ENCODE data around the gene PTPN20.

The PTPN20 gene

DNA sequence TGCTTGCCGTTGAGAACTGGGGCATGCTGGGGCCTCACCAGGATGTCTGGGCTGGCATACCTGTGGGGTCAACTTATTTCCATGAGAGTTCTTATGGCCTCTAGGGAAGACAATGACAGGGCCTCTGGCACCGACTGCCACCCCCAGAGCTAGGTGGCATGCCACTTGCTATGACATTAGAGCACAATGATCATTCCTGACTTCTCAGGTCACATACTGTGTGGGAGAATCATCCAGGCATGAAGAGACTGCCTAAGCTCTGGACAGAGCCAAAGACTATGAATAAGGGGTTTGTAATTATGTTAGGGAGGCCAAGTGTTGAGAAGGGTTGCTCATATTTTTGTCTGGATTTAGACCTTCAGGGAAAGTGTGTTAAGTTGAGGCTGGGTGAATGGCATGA is 97.5 kb downstream of the PTPN20 start (continued):
- TF ChIP-seq ARNTL (CRISPR knock-in tag; IDR thresholded peaks at IDR 0.05; ENCODE audit: borderline replicate concordance, low read depth) (no peak), OSR1 (CRISPR knock-in tag; IDR thresholded peaks at IDR 0.05) (no peak), TCF4 (CRISPR knock-in tag; IDR thresholded peaks at IDR 0.05; ENCODE audit: borderline replicate concordance) (no peak), ZFP3 (CRISPR knock-in tag; IDR thresholded peaks at IDR 0.05) (no peak), ZFP30 (CRISPR knock-in tag; IDR thresholded peaks at IDR 0.05) (no peak), SNAI2 (CRISPR knock-in tag; IDR thresholded peaks at IDR 0.05) (no peak)

DNA sequence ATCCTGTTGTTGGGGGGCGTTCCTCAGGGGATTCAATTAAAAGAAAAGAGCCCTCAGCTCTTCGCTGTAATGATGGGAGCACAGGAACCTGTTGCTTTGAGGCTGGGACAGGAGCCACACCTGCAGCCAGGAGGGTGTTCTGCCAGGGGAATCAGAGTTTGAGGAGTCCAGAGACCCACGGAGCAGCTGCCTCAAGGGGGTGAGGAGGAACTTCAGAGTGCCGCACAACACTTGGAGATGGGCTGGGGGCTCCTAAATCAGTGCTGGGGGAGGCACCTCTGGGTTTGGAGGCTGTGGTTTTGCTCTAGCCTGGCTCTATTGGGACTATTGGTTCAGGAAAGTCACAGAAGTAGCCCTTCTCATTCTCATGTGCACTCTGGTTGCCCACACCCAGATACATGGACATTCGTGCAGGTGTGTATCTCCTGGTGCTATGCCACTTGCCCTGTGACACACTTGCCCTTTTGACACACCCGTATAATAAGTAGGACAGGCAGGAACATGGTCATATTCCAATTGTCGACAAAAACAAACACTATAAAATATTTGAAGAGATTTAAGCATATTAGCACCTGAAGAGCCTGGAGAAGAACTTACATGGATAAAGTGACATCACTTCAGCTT is 98.1 kb downstream of the PTPN20 start:
- ATAC-seq: no peak
- TF ChIP-seq ZNF70 (CRISPR knock-in tag; IDR thresholded peaks at IDR 0.05): no peak
- TF ChIP-seq BACH2 (CRISPR knock-in tag; IDR thresholded peaks at IDR 0.05; ENCODE audit: borderline replicate concordance): no peak
- TF ChIP-seq, protein P1, sequence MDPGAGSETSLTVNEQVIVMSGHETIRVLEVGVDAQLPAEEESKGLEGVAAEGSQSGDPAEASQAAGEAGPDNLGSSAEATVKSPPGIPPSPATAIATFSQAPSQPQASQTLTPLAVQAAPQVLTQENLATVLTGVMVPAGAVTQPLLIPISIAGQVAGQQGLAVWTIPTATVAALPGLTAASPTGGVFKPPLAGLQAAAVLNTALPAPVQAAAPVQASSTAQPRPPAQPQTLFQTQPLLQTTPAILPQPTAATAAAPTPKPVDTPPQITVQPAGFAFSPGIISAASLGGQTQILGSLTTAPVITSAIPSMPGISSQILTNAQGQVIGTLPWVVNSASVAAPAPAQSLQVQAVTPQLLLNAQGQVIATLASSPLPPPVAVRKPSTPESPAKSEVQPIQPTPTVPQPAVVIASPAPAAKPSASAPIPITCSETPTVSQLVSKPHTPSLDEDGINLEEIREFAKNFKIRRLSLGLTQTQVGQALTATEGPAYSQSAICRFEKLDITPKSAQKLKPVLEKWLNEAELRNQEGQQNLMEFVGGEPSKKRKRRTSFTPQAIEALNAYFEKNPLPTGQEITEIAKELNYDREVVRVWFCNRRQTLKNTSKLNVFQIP (CRISPR knock-in tag; IDR thresholded peaks at IDR 0.05; ENCODE audit: borderline replicate concordance, low read depth): no peak
- TF ChIP-seq, protein P2, sequence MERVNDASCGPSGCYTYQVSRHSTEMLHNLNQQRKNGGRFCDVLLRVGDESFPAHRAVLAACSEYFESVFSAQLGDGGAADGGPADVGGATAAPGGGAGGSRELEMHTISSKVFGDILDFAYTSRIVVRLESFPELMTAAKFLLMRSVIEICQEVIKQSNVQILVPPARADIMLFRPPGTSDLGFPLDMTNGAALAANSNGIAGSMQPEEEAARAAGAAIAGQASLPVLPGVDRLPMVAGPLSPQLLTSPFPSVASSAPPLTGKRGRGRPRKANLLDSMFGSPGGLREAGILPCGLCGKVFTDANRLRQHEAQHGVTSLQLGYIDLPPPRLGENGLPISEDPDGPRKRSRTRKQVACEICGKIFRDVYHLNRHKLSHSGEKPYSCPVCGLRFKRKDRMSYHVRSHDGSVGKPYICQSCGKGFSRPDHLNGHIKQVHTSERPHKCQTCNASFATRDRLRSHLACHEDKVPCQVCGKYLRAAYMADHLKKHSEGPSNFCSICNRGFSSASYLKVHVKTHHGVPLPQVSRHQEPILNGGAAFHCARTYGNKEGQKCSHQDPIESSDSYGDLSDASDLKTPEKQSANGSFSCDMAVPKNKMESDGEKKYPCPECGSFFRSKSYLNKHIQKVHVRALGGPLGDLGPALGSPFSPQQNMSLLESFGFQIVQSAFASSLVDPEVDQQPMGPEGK (CRISPR knock-in tag; IDR thresholded peaks at IDR 0.05; ENCODE audit: borderline replicate concordance): no peak
- TF ChIP-seq ZFP3 (CRISPR knock-in tag; IDR thresholded peaks at IDR 0.05): no peak
- TF ChIP-seq ESRRG (CRISPR knock-in tag; IDR thresholded peaks at IDR 0.05): no peak
- TF ChIP-seq CSRNP3 (CRISPR knock-in tag; IDR thresholded peaks at IDR 0.05): no peak
- no peak for TF ChIP-seq ISL1 (CRISPR knock-in tag; IDR thresholded peaks at IDR 0.05)
- TF ChIP-seq TCF4 (CRISPR knock-in tag; IDR thresholded peaks at IDR 0.05; ENCODE audit: borderline replicate concordance): no peak
- no peak for TF ChIP-seq CREB5 (CRISPR knock-in tag; IDR thresholded peaks at IDR 0.05; ENCODE audit: low read depth)
- TF ChIP-seq ZNF565 (CRISPR knock-in tag; conservative IDR thresholded peaks at IDR 0.05; ENCODE audit: low read depth): no peak
- no peak for TF ChIP-seq ARNTL (CRISPR knock-in tag; IDR thresholded peaks at IDR 0.05; ENCODE audit: borderline replicate concordance, low read depth)
- TF ChIP-seq ZFP30 (CRISPR knock-in tag; IDR thresholded peaks at IDR 0.05): no peak
- TF ChIP-seq TOX (CRISPR knock-in tag; IDR thresholded peaks at IDR 0.05; ENCODE audit: borderline replicate concordance): no peak
- TF ChIP-seq OSR1 (CRISPR knock-in tag; IDR thresholded peaks at IDR 0.05): no peak

GRCh38 chr10:47010036-47010435 is 98.8 kb downstream of the PTPN20 start:
- ATAC-seq: no peak
- TF ChIP-seq OSR1 (CRISPR knock-in tag; IDR thresholded peaks at IDR 0.05) (no peak), RARB (CRISPR knock-in tag; IDR thresholded peaks at IDR 0.05) (no peak), ZFP30 (CRISPR knock-in tag; IDR thresholded peaks at IDR 0.05) (no peak)

GRCh38 chr10:47012214-47012613 is 101.0 kb downstream of the PTPN20 start:
- no peak for TF ChIP-seq ZNF565 (CRISPR knock-in tag; conservative IDR thresholded peaks at IDR 0.05; ENCODE audit: low read depth)
- TF ChIP-seq CSDC2 (CRISPR knock-in tag; IDR thresholded peaks at IDR 0.05): no peak

DNA sequence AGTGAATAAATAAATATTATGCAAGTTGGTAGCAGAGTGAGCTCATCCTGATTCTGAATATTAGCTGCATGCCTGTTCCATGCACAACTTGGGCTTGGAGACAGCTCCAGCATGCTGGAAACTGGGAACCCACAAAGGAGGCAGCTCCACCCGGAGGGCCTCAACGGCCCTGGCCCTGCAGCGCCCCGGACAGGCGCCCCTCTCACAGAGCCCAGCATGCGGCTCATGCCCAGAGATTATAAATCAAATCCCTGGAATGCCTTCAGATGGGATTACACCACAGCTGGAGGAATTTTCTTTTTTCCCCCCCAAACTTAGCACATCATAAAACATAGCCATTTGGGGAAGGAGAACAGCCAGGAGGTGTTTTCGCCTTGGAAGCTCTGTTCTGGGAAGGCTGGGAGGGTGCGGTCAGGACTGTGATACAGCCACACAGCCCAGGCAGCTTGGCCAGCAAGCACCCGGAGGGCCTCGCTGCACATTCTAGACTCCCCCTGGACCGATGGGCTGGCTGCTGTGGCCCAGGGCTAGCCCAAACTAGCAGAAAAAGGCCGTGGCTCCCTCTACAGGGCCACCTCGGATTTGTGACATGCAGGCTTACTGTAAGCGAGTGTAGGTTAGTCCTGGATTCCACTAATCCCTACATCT is 102.4 kb downstream of the PTPN20 start:
- no peak for TF ChIP-seq CSRNP3 (CRISPR knock-in tag; IDR thresholded peaks at IDR 0.05)
- no peak for ATAC-seq

More at GRCh38 chr10:47012214-47012613, 101.0 kb downstream of the PTPN20 start:
- no peak for ATAC-seq

Measured in SK-N-SH treated with all-trans-retinoic acid at 6 μM for 48 hours (cell line).